Measurements from ENCODE around the gene RCC1. TPM values are rescaled to one million over a fixed set of nuclear protein-coding genes. Genes with fewer than 3 reads are reported as not detected.
"Not testable (repeated sequence)": the region's sequence is repeated elsewhere in the genome, so short reads cannot be mapped to it uniquely, and the experiment has no call there.

RCC1 gene
- total and polyA plus RNA-seq, 8 donors, result 6.7 to 116 (median 24.5) TPM

DNA sequence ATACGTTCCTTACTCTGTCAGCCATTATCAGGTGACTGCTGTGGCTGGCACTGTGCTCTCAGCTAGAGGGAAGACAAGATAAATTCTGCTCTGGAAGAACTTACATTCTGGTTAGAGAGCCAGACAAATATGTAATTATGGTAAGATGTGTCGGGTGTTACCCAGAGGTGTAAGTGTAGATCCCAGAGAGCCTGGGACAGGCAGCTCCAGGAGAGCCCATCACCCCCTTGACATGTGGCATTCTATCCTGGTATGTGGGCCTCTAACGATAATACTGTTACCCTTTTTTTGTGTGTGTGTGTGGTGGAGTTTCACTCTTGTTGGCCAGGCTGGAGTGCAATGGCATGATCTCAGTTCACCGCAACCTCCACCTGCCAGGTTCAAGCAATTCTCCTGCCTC, 66.1 kb downstream of the RCC1 start:
- DNase-seq, result no peak
- no peaks in the 10 kb centered on the region for H3K27me3 ChIP-seq
- no peaks in the 10 kb centered on the region for H3K4me1 ChIP-seq
- TF ChIP-seq EP300 (IDR thresholded peaks at IDR 0.05), result no peak
- TF ChIP-seq POLR2AphosphoS5 (IDR thresholded peaks at IDR 0.05), result no peak
- TF ChIP-seq, protein P1, sequence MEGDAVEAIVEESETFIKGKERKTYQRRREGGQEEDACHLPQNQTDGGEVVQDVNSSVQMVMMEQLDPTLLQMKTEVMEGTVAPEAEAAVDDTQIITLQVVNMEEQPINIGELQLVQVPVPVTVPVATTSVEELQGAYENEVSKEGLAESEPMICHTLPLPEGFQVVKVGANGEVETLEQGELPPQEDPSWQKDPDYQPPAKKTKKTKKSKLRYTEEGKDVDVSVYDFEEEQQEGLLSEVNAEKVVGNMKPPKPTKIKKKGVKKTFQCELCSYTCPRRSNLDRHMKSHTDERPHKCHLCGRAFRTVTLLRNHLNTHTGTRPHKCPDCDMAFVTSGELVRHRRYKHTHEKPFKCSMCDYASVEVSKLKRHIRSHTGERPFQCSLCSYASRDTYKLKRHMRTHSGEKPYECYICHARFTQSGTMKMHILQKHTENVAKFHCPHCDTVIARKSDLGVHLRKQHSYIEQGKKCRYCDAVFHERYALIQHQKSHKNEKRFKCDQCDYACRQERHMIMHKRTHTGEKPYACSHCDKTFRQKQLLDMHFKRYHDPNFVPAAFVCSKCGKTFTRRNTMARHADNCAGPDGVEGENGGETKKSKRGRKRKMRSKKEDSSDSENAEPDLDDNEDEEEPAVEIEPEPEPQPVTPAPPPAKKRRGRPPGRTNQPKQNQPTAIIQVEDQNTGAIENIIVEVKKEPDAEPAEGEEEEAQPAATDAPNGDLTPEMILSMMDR (IDR thresholded peaks at IDR 0.05), result no peak
- TF ChIP-seq POLR2A (IDR thresholded peaks at IDR 0.05), result no peak
- intact Hi-C loops (cut with DNase I; ENCODE audit: low total_unique reads), result no loop called here
- no peak overlapping the region for H3K4me3 ChIP-seq
- H3K27ac ChIP-seq, result no peak overlapping the region
- peaks cover 39 to 100% (median 97%) of the 10 kb centered on the region in 4 donors for H3K36me3 ChIP-seq
- H3K9me3 ChIP-seq, result no peaks in the 10 kb centered on the region
- WGBS, 5 donors, result 88 to 96% (median 90%) methylated on average over 4 of the region's 4 CpGs

DNA sequence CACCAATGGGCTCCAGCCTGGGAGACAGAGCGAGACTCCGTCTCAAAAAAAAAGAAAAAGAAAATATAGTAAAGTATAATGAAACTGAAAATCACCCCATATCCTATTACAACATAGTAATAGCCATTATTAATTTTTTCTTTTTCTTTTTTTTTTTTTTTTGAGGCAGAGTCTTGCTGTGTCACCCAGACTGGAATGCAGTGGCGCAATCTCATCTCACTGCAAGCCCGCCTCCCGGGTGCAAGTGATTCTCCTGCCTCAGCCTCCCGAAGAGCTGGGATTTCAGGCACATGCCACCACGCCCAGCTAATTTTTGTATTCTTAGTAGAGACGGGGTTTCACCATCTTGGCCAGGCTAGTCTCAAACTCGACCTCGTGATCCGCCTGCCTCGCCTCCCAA, 67.0 kb downstream of the RCC1 start:
- peaks cover 40 to 100% (median 97%) of the 10 kb centered on the region in 4 donors for H3K36me3 ChIP-seq
- DNase-seq; H3K4me3 ChIP-seq; H3K27ac ChIP-seq; H3K4me1 ChIP-seq; H3K9me3 ChIP-seq; intact Hi-C loops (cut with DNase I; ENCODE audit: low total_unique reads); H3K27me3 ChIP-seq: not testable (repeated sequence)
- WGBS, 5 donors, result 87 to 92% (median 91%) methylated on average over 12 of the region's 12 CpGs

DNA sequence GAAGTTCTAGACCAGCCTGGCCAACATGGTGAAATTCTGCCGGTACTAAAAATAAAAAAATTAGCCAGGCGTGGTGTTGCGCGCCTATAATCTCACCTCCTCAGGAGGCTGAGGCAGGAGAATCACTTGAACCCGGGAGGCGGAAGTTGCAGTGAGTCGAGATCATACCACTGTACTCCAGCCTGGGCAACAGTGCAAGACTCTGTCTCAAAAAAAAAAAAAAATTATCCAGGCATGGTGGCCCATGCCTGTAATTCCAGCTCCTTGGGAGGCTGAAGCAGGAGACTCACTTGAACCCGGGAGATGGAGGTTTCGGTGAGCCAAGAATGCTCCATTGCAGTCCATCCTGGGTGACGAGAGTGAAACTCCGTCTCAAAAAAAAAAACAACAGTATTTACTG, 67.7 kb downstream of the RCC1 start:
- peaks cover 0 to 4% (median 1%) of the 10 kb centered on the region in 4 donors for H3K4me1 ChIP-seq
- intact Hi-C loops (cut with DNase I; ENCODE audit: low total_unique reads), result no loop called here
- no peak overlapping the region for H3K4me3 ChIP-seq
- no peaks in the 10 kb centered on the region for H3K9me3 ChIP-seq
- no peaks in the 10 kb centered on the region for H3K27me3 ChIP-seq
- TF ChIP-seq EP300 (IDR thresholded peaks at IDR 0.05), result no peak
- 96 to 99% (median 97%) methylated on average over 11 of the region's 11 CpGs for WGBS, 5 donors
- peaks cover 42 to 100% (median 97%) of the 10 kb centered on the region in 4 donors for H3K36me3 ChIP-seq
- no peak for DNase-seq
- no peak overlapping the region for H3K27ac ChIP-seq

DNA sequence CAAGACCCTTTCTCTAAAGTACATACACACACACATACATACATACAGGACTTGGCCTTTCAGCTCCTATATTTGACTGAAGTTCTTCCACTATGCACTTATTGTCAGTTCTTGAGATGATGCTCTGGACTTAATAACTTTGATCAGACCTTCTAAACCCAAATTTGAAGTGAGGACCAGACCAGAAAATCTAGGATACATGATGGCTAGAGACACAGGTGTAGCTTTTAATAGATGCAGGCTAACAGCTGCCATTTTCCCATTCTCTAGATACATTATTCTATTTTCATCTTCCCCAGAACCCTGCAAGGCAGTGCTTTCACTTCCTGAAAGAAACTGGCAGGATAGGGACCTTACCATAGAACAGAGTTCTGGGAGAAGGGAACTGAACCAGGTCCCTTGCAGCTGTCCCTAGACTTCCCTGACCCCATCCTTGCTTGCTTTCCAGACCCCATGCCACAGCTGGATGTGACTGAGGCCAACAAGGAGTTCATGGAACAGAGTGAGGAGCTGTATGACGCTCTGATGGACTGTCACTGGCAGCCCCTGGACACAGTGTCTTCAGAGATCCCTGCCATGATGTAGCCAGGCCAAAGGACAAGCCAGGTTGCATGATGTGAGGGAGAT, 71.3 kb downstream of the RCC1 start:
- TF ChIP-seq EP300 (IDR thresholded peaks at IDR 0.05) (no peak), POLR2A (IDR thresholded peaks at IDR 0.05) (no peak), POLR2AphosphoS5 (IDR thresholded peaks at IDR 0.05) (no peak)
- TF ChIP-seq, protein P1 (IDR thresholded peaks at IDR 0.05), result no peak
- Histone ChIP-seq H3K4me3 (no peak overlapping the region), H3K27me3 (no peaks in the 10 kb centered on the region), H3K9me3 (no peaks in the 10 kb centered on the region), H3K4me1 (peaks cover 14 to 28% (median 23%) of the 10 kb centered on the region in 4 donors), H3K36me3 (peaks cover 41 to 84% (median 79%) of the 10 kb centered on the region in 4 donors), H3K27ac (no peak overlapping the region)
- DNase-seq, result no peak
- WGBS, 5 donors, result 61 to 96% (median 85%) methylated on average over 1 of the region's 1 CpG
- intact Hi-C loops (cut with DNase I; ENCODE audit: low total_unique reads), result no loop called here

DNA sequence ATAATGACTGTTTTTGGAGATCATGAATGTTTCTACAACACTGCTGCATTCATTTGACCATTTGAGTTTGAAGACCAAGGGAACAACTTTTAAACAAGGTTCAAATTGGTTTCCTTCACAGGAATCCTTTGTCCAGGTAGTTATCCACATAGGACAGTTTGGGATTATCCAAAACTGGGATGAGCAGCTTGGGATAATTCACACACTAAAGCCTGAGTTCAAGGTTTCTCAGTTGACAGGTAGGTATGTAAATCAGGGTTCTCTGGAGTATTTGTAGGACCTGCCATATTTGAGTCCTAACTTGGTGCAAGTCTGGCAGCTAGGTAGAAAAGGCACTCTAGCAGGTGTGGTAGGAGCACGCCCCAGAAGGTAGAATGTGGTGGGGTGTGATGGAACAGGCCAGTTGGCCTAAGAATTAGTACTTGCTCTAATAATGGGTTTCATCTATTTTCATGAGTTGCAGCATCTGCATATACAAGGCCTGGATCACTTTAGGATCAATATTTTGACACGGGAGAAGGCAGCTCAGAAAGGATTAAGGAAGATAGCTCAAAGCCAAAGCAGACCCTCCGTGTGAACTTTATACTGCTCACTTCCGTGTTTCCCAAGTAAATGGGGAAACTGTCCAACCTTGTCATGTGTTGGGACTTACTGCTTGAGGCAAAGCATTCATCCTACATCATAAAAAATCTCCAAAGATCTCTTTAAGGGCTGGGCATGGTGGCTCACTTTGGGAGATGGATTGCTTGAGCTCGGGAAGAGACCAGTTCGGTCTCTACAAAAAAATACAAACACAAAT, 72.1 kb downstream of the RCC1 start:
- Histone ChIP-seq H3K9me3 (no peaks in the 10 kb centered on the region), H3K4me3 (no peak overlapping the region), H3K27me3 (no peaks in the 10 kb centered on the region), H3K27ac (peak overlapping the region in 1 of 5 donors; percentile 92), H3K36me3 (peaks cover 37 to 77% (median 72%) of the 10 kb centered on the region in 4 donors), H3K4me1 (peaks cover 20 to 35% (median 30%) of the 10 kb centered on the region in 4 donors)
- intact Hi-C loops (cut with DNase I; ENCODE audit: low total_unique reads), result no loop called here
- no peak for DNase-seq
- TF ChIP-seq POLR2A (IDR thresholded peaks at IDR 0.05) (no peak), EP300 (IDR thresholded peaks at IDR 0.05) (no peak), POLR2AphosphoS5 (IDR thresholded peaks at IDR 0.05) (peak in 1 of 3 donors; percentile 9)
- TF ChIP-seq, protein P1 (IDR thresholded peaks at IDR 0.05), result no peak
- 74 to 76% (median 75%) methylated on average over 6 of the region's 6 CpGs for WGBS, 5 donors

Measured in stomach (tissue), 9 donors.